ENCODE data around the gene EXOC4. TPM values are rescaled to one million over a fixed set of nuclear protein-coding genes. Genes with fewer than 3 reads are reported as not detected.

Gene EXOC4
- total RNA-seq, 1 donor from 2014 or later = 99.2 TPM

GRCh38 chr7:133742709-133743538, 490.0 kb downstream of the EXOC4 start:
- Histone ChIP-seq H3K4me3 (no peak overlapping the region), H3K27ac (no peak overlapping the region), H3K4me1 (no peaks in the 10 kb centered on the region), H3K9me3 (no peaks in the 10 kb centered on the region), H3K36me3 (no peaks in the 10 kb centered on the region), H3K27me3 (no peaks in the 10 kb centered on the region)
- no peak for DNase-seq (ENCODE audit: extremely low spot score in 2 of 2)
- TF ChIP-seq POLR2A (IDR thresholded peaks at IDR 0.05) (no peak), CTCF (IDR thresholded peaks at IDR 0.05) (no peak), POLR2AphosphoS5 (IDR thresholded peaks at IDR 0.05; ENCODE audit: insufficient read depth in 1 of 2, low read depth in 1 of 2) (no peak)
- intact Hi-C loops (cut with DNase I) = no loop called here

GRCh38 chr7:133744451-133744850, 491.6 kb downstream of the EXOC4 start:
- H3K9me3 ChIP-seq = no peaks in the 10 kb centered on the region
- no peak for DNase-seq (ENCODE audit: extremely low spot score in 2 of 2)
- no peaks in the 10 kb centered on the region for H3K27me3 ChIP-seq
- no peak overlapping the region for H3K4me3 ChIP-seq
- H3K36me3 ChIP-seq = no peaks in the 10 kb centered on the region
- intact Hi-C loops (cut with DNase I) = no loop called here
- no peaks in the 10 kb centered on the region for H3K4me1 ChIP-seq
- TF ChIP-seq CTCF (IDR thresholded peaks at IDR 0.05) (no peak), POLR2A (IDR thresholded peaks at IDR 0.05) (no peak), POLR2AphosphoS5 (IDR thresholded peaks at IDR 0.05; ENCODE audit: insufficient read depth in 1 of 2, low read depth in 1 of 2) (no peak)
- no peak overlapping the region for H3K27ac ChIP-seq

GRCh38 chr7:133746305-133746704, 493.4 kb downstream of the EXOC4 start:
- DNase-seq (ENCODE audit: extremely low spot score in 2 of 2) = no peak
- no peaks in the 10 kb centered on the region for H3K36me3 ChIP-seq
- no peak overlapping the region for H3K27ac ChIP-seq
- no peaks in the 10 kb centered on the region for H3K9me3 ChIP-seq
- intact Hi-C loops (cut with DNase I) = no loop called here
- no peak overlapping the region for H3K4me3 ChIP-seq
- peaks cover 4% of the 10 kb centered on the region for H3K4me1 ChIP-seq
- H3K27me3 ChIP-seq = no peaks in the 10 kb centered on the region
- TF ChIP-seq POLR2A (IDR thresholded peaks at IDR 0.05) = no peak
- TF ChIP-seq CTCF (IDR thresholded peaks at IDR 0.05) = no peak
- no peak for TF ChIP-seq POLR2AphosphoS5 (IDR thresholded peaks at IDR 0.05; ENCODE audit: insufficient read depth in 1 of 2, low read depth in 1 of 2)

- intact Hi-C loops (cut with DNase I) = no loop called here
- Histone ChIP-seq H3K27ac (no peak overlapping the region), H3K27me3 (no peaks in the 10 kb centered on the region), H3K36me3 (no peaks in the 10 kb centered on the region), H3K9me3 (no peaks in the 10 kb centered on the region), H3K4me1 (peaks cover 5% of the 10 kb centered on the region), H3K4me3 (no peak overlapping the region)
- no peak for DNase-seq (ENCODE audit: extremely low spot score in 2 of 2)
- TF ChIP-seq POLR2AphosphoS5 (IDR thresholded peaks at IDR 0.05; ENCODE audit: insufficient read depth in 1 of 2, low read depth in 1 of 2) (no peak), POLR2A (IDR thresholded peaks at IDR 0.05) (no peak), CTCF (IDR thresholded peaks at IDR 0.05) (no peak)
These were observed 494.0 kb downstream of the EXOC4 start for GRCh38 chr7:133746847-133747246.

Measured in vagina (tissue), 2 donors.